PC-9 (cell line): ENCODE results near the gene FSTL1.

Source experiments
- CTCF ChIP-seq: fragments of 200-600 bp; sonication (generic); conservative IDR thresholded peaks from 2 replicates; pipeline ENCODE4 v1.6.1; 2017; ENCODE audit warnings: mixed run types, antibody characterized with exemption, mild to moderate bottlenecking, moderate library complexity
- EZH2 ChIP-seq: fragments of 200-600 bp; sonication (generic); IDR thresholded peaks from 2 replicates; pipeline ENCODE4 v1.8.0; 2017; ENCODE audit warnings: antibody characterized with exemption, low read depth

GRCh38 chr3:120428924-120429323, 21.9 kb downstream of the FSTL1 start:
- TF ChIP-seq CTCF (no peak), EZH2 (no peak)
